NCI-H524 treated with DMSO at 0.1 percent for 48 hours (cell line): ENCODE measurements around the gene CACNA1B.
"Not testable (repeated sequence)": the region's sequence is repeated elsewhere in the genome, so short reads cannot be mapped to it uniquely, and the experiment has no call there.

ENCODE experiments used
- DNase-seq: peaks from one replicate; lab custom pipeline; 2025; lab: John Stamatoyannopoulos, UW

Gene CACNA1B

GRCh38 chr9:138073408-138073807, 195.8 kb downstream of the CACNA1B start:
- no peak for DNase-seq

- no peak for DNase-seq
Observed at GRCh38 chr9:138073808-138074207, 196.2 kb downstream of the CACNA1B start.

DNA sequence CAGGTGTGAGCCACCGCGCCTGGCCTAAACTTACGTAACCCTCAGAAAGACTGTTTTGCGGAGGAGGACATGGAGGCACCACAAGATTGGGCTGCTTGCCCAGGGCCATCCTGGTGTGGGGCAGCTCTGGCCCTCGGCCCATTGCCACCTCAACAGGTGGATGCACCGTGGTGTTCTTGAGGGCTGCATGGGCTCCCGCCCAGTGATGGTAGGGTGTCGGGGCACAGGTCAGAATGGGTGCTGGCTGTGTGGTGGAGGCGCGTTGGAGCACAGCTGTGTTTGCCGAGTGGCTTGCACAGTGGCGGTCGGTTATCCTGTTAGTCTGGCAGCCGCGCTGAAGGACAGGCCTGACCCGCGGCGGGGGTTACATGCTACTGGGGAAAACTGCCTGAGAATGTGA, 196.9 kb downstream of the CACNA1B start:
- no peak for DNase-seq

DNA sequence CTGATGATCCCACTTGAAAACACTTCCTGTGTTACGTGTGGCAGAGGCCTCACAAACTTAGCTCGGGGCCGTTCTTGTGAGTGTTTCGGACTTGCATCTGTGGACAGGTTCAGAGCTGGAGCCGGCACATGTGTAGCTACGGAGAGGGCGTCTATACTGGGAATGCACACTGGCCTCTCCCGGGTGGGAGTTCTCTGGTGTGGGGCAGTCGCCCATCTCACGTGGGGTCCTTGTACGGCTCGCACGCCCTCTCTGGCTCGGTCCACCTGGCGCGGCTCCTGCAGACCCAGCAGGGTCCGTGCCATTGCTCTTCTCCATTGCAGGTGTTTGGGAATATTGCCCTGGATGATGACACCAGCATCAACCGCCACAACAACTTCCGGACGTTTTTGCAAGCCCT, 197.9 kb downstream of the CACNA1B start:
- DNase-seq, result no peak

DNA sequence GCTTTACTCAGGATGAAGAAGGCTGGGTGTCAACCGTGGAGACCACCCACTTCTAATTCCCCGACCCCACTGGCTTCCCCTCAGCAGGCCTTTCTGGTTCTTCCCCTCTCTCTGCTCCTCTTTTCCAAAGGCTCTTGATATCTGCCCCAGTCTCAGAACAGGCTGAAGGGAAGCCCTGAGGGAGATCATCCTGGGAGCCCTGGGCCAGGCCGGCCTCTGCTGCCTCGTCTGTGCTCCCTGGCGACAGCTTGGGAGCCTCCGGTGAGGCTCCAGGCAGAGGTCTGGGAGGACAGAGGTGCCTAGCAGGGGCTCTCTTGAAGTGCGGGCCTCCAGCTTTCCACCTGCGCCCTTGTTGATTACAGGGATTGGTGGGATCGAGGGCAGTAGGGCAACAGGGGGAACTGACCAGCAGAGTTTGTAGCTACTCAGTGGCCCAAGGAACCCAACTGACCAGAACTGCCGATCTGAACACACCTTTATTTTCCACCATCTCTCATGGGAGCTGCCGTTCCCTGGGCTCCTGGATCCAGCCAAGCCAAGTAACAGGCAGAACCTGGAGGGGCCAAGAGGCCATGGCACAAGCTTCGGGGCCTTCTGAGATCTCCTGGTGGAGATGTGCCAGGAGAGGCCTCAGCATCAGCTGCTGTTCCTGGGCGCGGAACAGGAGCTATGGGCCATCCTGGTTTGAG, 198.5 kb downstream of the CACNA1B start:
- no peak for DNase-seq

GRCh38 chr9:138076650-138077009, 199.0 kb downstream of the CACNA1B start:
- DNase-seq, result no peak

GRCh38 chr9:138077126-138077525, 199.5 kb downstream of the CACNA1B start:
- DNase-seq, result no peak

DNA sequence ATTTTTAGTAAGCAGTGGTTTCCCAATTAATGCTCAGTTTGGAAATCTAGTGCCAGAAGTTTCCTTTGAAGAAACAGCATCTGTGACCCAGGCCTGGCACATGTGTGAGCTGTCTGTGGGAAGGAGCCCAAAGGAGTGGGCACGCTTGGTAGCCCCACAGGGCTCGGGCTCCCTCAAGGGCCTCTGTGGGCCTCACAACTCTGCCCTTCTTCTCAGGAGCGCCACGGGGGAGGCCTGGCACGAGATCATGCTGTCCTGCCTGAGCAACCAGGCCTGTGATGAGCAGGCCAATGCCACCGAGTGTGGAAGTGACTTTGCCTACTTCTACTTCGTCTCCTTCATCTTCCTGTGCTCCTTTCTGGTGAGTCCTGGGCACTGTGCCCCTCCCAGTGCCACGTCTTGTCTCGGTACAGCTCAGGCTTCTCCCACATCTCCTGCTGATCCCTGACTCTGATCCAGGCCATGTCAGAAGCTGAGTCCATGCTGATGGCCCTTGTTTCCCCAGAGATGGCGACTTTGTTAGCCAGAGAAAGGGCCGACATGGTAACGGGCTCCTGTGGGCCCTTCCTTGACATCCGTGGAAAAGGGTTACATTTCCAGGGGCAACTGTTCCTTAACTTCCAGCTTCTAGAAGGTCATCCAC, 200.4 kb downstream of the CACNA1B start:
- DNase-seq, result no peak

DNA sequence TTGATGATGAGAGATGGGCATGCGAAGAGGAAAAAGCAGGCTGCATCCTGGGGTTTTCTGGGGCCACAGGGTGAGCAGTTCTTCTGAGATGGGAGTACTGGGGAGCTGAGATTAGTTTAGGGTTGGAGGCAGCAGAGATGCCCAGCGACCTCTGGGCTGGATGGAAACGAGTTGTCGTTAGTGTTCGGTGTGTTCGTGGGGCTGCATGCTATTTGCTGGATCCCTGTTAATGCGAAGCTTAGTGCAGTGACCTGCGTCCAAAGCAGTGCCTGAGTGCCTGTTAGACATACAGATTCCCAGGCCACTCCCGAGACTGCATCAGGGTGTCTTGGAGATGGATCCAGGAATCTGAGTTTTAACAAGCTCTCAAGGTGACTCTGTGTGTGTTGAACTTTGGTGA, 201.3 kb downstream of the CACNA1B start:
- DNase-seq, result no peak

DNA sequence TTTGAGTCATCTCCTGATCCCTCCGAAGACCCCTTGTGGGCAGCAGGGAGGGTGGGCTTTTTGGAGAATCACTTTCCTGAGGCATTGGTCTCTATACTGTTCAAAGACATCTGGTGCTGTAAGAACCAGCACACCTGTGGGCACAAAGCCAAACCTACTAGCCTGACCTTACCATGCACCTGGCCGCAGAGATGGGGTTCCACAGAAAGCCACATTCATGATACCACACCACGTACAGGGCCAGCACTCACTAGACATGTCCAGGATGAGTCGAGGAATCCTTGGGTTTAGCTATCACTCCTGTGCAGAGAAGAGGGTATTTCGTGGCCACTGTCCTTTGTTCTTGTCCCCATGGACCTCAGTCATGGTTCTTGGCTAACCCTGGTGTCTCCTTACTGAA, 203.4 kb downstream of the CACNA1B start:
- DNase-seq, result no peak

- DNase-seq, result no peak
Observed at GRCh38 chr9:138082918-138083636, 205.5 kb downstream of the CACNA1B start.

GRCh38 chr9:138083873-138084272, 206.3 kb downstream of the CACNA1B start:
- no peak for DNase-seq

- DNase-seq, result no peak
Observed at GRCh38 chr9:138085568-138085967, 208.0 kb downstream of the CACNA1B start.

- not testable (repeated sequence) for DNase-seq
Observed at GRCh38 chr9:138092057-138092456, 214.5 kb downstream of the CACNA1B start.

- no peak for DNase-seq
Observed at GRCh38 chr9:138094028-138094427, 216.4 kb downstream of the CACNA1B start.

GRCh38 chr9:138095813-138096518, 218.4 kb downstream of the CACNA1B start:
- DNase-seq, result no peak

GRCh38 chr9:138096519-138096845, 218.9 kb downstream of the CACNA1B start:
- no peak for DNase-seq

DNA sequence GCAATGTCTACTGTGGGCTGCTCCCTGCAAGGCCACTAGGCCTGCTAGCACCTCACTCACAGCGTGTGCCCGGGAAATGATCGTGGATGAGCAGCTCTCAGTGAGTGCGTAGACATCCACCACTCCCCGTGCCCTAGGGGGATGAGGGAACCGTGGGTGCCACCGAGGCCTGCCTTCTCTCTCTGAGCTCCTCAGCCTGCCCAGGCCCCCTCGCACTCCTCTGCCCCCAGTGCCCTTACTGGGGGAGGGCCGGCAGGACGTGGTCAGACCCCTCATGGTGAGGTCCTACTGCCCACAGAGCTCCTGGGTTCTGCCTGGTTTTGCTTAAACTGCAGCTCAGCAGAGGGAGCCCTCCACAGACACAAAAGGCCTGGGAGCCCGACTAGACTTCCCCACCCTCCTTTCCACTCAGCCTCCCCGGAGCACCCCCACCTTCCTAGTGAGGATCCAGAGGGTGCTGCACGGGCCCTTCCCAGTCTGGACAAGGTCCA, 220.0 kb downstream of the CACNA1B start:
- DNase-seq, result no peak

GRCh38 chr9:138098116-138098907, 220.7 kb downstream of the CACNA1B start:
- no peak for DNase-seq

GRCh38 chr9:138098908-138099791, 221.6 kb downstream of the CACNA1B start:
- DNase-seq, result no peak
